ENCODE measurements around the gene HCN2.

Gene HCN2

DNA sequence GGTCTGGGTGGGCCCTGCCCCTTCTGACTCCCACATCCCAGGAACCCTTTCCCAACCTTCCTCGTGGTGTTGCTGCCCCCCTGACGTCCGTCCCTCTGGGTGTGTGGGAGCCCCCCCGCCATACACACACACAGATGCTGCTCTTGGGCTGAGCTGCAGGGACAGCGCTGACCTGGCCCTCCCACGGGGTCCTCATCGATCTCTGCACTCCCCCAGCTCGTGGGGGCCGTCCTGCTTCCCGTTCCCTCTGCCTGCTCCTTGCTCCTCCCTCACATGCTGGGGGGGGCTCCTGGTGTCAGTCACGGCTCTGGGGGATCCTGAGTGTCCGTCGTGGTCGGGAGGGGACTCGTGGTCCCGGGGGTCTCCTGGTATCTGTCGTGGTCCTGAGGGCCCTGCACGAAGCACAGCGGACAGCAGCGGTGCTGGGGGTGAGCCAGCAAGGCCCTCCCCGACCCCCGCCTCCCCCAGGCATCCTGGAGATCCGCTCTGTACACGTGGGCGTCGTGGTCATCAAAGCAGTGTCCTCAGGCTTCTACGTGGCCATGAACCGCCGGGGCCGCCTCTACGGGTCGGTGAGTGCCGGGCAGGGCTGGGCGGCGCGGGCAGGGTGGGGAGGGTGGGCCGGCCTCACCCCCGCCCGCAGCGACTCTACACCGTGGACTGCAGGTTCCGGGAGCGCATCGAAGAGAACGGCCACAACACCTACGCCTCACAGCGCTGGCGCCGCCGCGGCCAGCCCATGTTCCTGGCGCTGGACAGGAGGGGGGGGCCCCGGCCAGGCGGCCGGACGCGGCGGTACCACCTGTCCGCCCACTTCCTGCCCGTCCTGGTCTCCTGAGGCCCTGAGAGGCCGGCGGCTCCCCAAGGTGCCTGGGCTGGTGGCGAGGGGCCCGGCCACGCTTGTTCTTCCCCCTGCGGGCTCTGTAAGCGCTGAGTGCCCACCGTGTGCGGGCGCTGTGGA, 53.4 kb downstream of the HCN2 start:
- no peak for DNase-seq

- no peak for DNase-seq
Measured at GRCh38 chr19:643736-644135, 54.1 kb downstream of the HCN2 start.

DNA sequence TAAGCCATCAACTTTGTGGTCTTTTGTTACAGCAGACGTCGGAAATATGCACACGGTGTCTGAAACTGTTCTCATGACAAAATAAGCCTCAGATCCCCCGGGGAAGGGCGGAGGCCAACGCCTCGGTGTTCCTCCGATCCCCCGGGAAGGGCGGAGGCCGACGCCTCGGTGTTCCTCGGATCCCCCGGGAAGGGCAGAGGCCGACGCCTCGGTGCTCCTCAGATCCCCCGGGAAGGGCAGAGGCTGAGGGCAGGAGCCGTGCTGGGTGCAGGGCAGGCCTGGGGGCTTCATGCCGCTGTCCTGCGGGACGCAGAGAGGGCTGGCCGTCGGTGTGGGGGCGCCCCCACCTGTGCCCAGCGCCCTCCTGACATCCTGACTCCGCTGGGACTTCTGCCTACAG, 54.7 kb downstream of the HCN2 start:
- no peak for DNase-seq

DNA sequence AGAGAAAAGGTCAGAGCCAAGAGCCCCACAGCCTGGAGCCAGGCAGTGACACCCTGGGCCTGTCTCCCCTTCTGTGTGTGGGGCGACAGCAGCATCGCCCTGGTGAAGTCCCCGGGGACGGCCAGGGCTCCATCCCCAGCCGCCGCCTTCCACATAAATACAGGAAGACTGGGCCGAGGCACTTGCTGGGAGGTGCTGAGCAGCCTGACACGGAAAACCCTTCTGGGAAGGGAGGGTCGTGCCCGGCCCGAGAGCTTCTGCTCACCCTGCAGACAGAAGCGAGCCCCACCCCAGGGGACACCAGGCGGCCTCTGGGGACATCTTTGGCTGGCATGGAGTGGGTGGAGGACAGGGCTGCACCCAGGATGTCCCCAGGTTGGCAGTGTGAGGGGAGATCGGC, 55.1 kb downstream of the HCN2 start:
- no peak for DNase-seq

- no peak for DNase-seq
Measured at GRCh38 chr19:645912-646778, 56.5 kb downstream of the HCN2 start.

DNA sequence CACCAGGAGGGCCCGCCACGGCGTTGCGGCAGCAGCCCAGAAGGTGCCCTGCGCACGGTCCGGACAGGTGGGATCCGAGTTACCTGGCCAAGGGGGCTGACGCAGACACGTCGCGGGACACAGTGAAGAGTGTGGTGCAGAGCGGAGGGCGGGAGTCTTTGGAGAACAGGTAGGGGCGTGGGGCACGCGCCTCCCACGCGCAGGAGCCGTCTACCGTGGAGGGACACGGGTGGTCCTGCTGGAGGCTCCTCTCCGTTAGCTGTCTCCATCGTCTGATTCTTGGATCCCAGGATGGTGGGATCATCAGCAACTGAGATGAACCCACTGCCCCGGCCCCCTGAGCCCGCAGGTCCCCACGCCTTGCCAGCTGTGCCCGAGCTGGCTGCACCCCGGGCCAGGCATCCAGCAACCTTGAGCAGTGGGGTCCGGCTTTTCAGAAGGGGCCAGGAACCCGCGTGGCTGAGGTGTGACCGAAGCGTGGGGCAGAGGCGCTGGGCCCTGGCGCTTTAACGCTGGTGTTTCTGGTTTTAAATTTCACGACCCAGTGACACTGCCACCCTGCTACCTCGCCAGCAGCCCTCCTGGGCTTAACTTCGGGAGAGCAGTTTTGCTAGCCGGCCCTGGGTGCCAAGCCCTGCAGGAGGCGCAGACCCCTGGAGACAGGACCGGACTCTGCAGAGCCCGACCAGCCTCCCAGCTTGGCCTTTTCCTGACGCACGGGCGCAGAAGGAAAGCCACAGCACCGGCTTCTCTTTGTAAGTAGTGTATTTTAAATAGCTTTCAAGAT, 57.3 kb downstream of the HCN2 start:
- DNase-seq: no peak

- DNase-seq: no peak
Measured at GRCh38 chr19:647566-648284, 58.0 kb downstream of the HCN2 start.

DNA sequence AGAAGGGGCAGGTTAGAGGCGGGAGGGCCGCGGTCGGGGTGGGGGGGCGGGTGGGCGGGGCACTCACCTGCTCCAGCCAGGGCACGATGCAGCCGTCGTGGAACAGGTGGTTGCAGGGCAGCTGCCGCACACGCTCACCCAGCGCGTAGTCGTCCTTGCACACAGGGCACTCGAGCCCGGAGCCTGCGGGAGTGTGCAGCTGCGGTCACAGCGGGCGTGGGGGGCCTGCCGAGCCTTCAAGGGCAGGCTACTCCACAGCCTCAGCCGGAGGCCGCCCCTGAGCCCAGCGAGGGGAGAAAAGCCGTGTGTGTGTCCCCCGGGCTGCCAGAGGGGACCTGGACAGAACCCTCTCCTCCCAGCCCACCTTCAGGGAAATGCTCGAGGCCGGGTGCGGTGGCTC, 58.6 kb downstream of the HCN2 start:
- no peak for DNase-seq

DNA sequence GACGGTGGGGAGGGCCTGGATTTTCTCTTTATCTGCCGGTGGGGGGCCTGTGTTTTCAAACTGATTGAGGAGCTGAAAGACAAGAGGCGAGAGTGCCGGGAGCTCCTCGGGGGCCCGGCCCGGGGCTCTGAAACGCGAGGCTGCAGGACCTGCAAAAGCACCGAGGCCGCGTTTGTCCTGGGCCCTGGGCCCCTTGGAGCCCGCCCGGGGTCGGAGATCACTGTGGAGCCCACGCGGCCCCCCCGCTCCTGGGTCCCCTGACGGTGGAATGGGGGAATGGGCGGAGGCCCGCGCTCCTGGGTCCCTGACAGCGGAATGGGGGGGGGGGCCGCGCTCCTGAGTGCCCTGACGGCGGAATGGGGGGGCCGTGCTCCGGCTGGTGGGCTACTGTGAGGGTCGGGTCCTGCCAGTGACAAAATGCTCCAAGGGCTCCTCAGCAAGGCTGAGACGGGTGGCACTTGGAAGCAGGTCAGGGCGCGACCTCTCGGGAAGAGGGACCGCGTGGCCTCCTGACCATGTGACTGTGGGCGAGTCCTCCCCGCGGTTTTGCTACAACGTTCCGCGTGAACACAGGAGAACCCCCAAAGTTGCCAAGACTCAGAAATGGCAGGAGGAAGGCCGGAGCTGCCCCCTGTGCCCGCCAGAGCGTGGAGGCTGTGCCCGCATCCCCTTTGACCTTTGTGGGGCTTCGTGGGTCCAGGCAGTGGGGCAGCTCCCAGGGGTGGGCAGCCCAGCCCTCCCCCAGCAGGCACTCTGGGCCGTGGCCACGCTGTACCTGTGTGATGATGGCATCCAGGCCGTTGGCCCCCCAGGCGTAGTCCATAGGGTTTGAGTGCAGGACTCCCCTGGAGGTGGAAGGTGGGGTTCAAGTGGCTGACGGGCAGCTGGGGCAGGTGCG, 59.5 kb downstream of the HCN2 start:
- DNase-seq: no peak

DNA sequence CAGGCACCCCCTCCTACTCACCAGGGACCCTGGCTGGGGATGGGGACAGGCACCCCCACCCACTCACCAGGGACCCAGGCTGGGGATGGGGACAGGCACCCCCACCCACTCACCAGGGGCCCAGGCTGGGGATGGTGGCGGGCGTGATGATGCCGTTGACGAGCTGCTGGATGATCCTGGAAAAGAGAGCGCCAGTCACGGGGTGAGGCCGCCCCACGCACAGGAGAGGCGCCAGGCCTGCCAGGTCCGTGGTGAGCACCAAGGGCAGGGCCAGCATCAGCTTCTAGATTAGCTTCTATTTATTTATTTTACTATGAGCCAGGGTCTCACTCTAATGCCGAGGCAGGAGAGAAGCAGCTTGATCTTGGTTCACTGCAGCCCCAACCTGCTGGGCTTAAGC, 60.4 kb downstream of the HCN2 start:
- no peak for DNase-seq

- DNase-seq: no peak
Measured at GRCh38 chr19:651114-651818, 61.6 kb downstream of the HCN2 start.

DNA sequence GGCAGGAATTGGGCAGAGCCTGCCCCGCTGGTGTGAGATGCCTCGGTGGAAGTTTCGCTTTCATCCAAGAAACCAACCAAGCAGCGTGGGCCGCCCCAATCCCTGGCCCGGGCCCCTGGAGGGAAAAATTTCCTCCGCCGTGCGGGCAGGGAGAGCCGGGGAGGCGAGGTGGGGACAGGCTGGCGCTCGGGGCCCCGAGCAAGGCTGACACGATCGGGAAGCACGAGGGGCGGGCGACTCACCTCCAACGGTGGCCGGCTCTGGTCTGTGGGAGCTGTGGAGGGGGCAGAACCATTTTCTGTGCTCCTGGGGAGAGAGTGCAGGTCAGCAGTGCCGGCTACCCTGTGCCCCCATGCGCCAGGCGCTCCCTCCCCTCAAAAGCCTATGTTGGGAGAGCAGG, 62.3 kb downstream of the HCN2 start:
- DNase-seq: no peak

DNA sequence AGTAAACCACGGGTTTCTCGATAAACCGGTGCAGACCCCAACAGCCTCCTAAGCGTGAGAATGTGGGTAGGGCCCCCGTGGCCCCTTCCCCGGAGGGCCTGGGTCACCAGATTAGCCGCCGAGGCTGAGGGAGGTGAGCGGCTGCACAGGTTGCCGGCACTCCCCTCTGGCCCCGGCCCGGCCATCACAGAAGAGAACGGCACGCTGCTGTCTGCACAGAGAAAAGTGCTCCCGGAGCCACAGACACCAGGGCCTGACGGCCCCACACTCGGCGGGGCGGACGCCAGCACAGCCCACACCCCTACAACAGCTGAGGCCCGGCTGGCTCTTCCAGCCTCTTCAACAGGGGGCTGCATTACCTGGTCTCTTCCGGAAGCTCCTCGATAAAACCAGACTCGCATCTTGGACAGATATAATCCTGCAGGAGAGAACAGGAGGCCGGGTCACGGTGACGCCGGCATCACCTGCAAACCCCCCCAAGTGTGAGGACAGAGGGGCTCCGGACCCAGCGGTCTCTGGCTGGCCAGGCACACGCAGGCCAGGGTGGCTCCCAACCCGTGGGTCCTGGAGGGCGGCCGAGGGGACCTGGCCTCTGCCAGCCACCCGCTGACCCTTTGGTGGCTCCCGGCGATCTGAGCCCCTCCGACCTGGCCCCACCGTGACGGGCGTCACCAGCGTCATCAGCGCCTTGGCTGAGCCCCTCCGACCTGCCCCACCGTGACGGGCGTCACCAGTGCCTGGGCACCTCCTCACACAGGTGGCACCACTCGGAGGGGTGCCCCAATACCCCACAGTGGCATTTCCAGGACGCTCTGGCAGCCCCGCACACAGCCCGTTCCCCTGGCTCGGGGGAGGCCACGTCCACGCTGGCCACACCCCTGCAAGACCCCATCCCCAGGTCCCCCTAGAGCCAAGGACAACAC, 63.0 kb downstream of the HCN2 start:
- DNase-seq: no peak

- no peak for DNase-seq
Measured at GRCh38 chr19:653425-653824, 63.7 kb downstream of the HCN2 start.

DNA sequence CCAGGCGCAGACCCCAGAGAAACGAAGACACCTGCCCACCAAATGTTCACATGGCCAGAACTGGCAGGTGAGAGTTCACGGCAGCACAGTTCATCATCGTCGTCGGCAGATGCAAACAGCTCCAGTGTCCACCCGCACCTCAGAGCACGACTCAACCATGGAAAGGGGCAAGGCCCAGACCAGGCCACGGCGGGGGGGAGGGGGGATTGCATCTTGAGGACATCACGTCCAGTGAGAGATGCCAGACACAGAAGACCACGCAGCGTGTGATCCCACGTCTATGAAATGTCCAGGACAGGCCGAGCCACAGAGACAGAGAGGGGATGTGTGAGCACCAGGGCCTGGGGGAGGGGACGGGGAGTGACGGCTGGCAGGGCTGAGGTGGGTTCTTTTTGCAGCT, 66.0 kb downstream of the HCN2 start:
- DNase-seq: no peak

DNA sequence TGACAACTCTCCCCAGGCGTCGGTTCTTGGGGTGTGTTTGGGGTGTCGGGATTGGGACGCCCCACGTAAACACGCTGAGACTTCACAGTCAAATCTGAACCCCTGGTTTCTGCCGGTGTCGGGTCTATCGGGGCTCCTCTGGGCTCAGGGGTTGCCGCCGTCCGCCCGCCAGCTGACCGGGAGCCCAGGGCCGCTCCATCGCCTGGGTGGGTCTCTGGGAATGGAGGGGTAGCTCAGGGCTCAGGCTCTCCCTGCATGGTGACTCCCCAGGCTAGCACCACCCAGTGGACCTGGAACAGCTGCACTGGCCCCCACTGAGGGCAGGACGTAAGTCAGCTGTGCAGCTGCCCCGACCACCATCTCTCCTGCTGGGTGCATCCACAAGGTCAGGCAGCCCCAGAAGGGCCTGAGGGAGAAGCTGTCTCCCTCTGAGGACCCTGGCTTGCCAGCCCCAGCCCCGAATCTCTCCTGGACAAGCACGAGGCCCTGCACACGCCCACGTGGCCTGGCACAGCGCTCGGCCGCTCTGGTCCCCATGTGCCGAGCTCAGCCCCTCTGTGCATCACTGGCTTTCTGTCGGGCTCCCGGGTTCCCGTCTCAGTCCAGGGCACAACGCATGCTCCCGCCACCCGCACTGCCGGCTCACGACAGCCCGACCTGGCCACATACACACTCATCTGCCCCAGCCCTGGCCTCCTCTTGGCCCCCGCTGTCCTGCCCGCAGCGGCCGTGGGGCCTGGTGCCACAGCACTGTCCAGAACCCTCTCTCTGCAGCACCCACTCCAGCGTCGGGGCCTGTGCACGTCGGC, 67.3 kb downstream of the HCN2 start:
- DNase-seq: no peak

- no peak for DNase-seq
Measured at GRCh38 chr19:657611-658010, 67.9 kb downstream of the HCN2 start.

GRCh38 chr19:658059-658839, 68.6 kb downstream of the HCN2 start:
- DNase-seq: no peak
